Measurements from ENCODE around the gene NACA2. TPM values are rescaled to one million over a fixed set of nuclear protein-coding genes. Genes with fewer than 3 reads are reported as not detected.
"Not testable (repeated sequence)": the region's sequence is repeated elsewhere in the genome, so short reads cannot be mapped to it uniquely, and the experiment has no call there.

NACA2 gene
- total RNA-seq, 1 experiment from 2014 or later: not detected

DNA sequence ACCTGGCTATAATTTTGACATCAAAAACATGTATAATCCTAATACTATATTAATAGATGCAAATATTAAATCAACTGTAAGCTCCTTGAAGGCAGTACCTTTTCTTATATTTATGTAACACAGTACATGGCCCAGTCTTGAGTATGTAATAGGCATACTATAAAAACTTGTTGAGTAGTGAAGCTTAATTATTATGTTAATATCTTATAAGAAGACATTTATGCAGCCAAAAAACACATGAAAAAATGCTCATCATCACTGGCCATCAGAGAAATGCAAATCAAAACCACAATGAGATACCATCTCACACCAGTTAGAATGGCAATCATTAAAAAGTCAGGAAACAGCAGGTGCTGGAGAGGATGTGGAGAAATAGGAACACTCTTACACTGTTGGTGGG is 25.2 kb downstream of the NACA2 start:
- H3K9ac ChIP-seq (ENCODE audit: extremely low read depth, insufficient read length, low read length); H4K5ac ChIP-seq (ENCODE audit: insufficient read length, low read depth, low read length); H2BK120ac ChIP-seq (ENCODE audit: low read depth, low read length, poor library complexity, severe bottlenecking); H3K4me3 Mint-ChIP-seq; H4K20me1 ChIP-seq (ENCODE audit: control insufficient read depth, insufficient read depth, insufficient read length); H3K56ac ChIP-seq (ENCODE audit: insufficient read length, low read depth, low read length); H3K79me1 ChIP-seq (ENCODE audit: insufficient read depth, low read depth, low read length, poor library complexity, severe bottlenecking); DNase-seq; H3K23me2 ChIP-seq (ENCODE audit: insufficient read length, low read depth, low read length, poor library complexity, severe bottlenecking); H3K23ac ChIP-seq (ENCODE audit: insufficient read length, low read depth, low read length); H2AK5ac ChIP-seq (ENCODE audit: insufficient read length, low read length); H2BK15ac ChIP-seq (ENCODE audit: low read depth, low read length); H3K27ac ChIP-seq (ENCODE audit: insufficient read length, low read depth, low read length); H3K9me3 ChIP-seq (ENCODE audit: control insufficient read depth, low read depth, low read length); H3K4me1 Mint-ChIP-seq; H3K4ac ChIP-seq (ENCODE audit: low read depth, low read length); H3K27me3 ChIP-seq (ENCODE audit: insufficient read depth, low read length); H2BK12ac ChIP-seq (ENCODE audit: insufficient read length, low read depth, low read length); H3K36me3 Mint-ChIP-seq (ENCODE audit: insufficient read depth in 1 of 3, low read depth in 3 of 3); H3K4me2 ChIP-seq (ENCODE audit: insufficient read depth, insufficient read length, low read length); H3K79me2 ChIP-seq (ENCODE audit: insufficient read depth, low read length); H2BK5ac ChIP-seq (ENCODE audit: insufficient read length, low read length); H3K4me1 ChIP-seq (ENCODE audit: insufficient read depth, low read length); H3K27ac Mint-ChIP-seq; H4K8ac ChIP-seq (replicated peaks; ENCODE audit: insufficient read length, low read depth, low read length); H4K91ac ChIP-seq (ENCODE audit: insufficient read length, low read depth, low read length); H3T11ph ChIP-seq (ENCODE audit: low read length); H3K18ac ChIP-seq (ENCODE audit: insufficient read length, low read depth, low read length); H3K14ac ChIP-seq (ENCODE audit: insufficient read depth, low read length); H2BK20ac ChIP-seq (ENCODE audit: low read depth, low read length, poor library complexity, severe bottlenecking); H2AFZ ChIP-seq (ENCODE audit: low read length): not testable (repeated sequence)
- Mint-ChIP-seq H3K9me3 (peaks cover 10% of the 10 kb centered on the region in 2 experiments; a peak in 4 of 5 replicates), H3K27me3 (ENCODE audit: low read depth) (peaks cover 24% of the 10 kb centered on the region)
